NB4 (cell line): Measurements from ENCODE around the gene ADK.

ENCODE experiments used
- MYC ChIP-seq: IDR thresholded peaks from 2 replicates; pipeline ENCODE4 v1.6.1; 2011; ENCODE audit warnings: low read depth, low read length
- POLR2A ChIP-seq: IDR thresholded peaks from 2 replicates; pipeline ENCODE4 v1.6.1; 2011; ENCODE audit warnings: mild to moderate bottlenecking; ENCODE audit not compliant: insufficient read length; ENCODE audit errors: extremely low read depth
- TF ChIP-seq, protein P1 (sequence below): IDR thresholded peaks from one replicate; pipeline ENCODE4 v1.5.1; 2012; ENCODE audit warnings: low read depth, low read length
- TF ChIP-seq, protein P2 (sequence below): IDR thresholded peaks from 2 replicates; pipeline ENCODE4 v1.6.1; 2011; ENCODE audit warnings: low read depth, low read length

GRCh38 chr10:74683621-74684364, 532.8 kb downstream of the ADK start:
- TF ChIP-seq, protein P1, sequence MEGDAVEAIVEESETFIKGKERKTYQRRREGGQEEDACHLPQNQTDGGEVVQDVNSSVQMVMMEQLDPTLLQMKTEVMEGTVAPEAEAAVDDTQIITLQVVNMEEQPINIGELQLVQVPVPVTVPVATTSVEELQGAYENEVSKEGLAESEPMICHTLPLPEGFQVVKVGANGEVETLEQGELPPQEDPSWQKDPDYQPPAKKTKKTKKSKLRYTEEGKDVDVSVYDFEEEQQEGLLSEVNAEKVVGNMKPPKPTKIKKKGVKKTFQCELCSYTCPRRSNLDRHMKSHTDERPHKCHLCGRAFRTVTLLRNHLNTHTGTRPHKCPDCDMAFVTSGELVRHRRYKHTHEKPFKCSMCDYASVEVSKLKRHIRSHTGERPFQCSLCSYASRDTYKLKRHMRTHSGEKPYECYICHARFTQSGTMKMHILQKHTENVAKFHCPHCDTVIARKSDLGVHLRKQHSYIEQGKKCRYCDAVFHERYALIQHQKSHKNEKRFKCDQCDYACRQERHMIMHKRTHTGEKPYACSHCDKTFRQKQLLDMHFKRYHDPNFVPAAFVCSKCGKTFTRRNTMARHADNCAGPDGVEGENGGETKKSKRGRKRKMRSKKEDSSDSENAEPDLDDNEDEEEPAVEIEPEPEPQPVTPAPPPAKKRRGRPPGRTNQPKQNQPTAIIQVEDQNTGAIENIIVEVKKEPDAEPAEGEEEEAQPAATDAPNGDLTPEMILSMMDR: no peak
- TF ChIP-seq POLR2A (no peak), MYC (no peak)
- TF ChIP-seq, protein P2, sequence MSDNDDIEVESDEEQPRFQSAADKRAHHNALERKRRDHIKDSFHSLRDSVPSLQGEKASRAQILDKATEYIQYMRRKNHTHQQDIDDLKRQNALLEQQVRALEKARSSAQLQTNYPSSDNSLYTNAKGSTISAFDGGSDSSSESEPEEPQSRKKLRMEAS: no peak
